Effector memory CD4-positive, alpha-beta T cell (primary cell): ENCODE data around the gene CADPS.

ENCODE experiments used
- DNase-seq, 3 donors: peaks; one replicate each; pipeline ENCODE4 v3.0.0-alpha.2; 2020
- H3K27ac ChIP-seq: 2 replicates; pipeline ENCODE4 v1.7.0; 2013; ENCODE audit warnings: mild to moderate bottlenecking, low read length, moderate library complexity; ENCODE audit not compliant: insufficient read depth, poor library complexity, severe bottlenecking
- H3K27me3 ChIP-seq: replicated peaks from 2 replicates; pipeline ENCODE4 v1.7.0; 2013; ENCODE audit warnings: mild to moderate bottlenecking, low read length; ENCODE audit not compliant: insufficient read depth, control insufficient read depth, poor library complexity, severe bottlenecking
- H3K36me3 ChIP-seq: 2 replicates; pipeline ENCODE4 v1.7.0; 2013; ENCODE audit warnings: mild to moderate bottlenecking, low read length, moderate library complexity; ENCODE audit not compliant: control insufficient read depth, insufficient read depth
- H3K4me1 ChIP-seq: 2 replicates; pipeline ENCODE4 v1.7.0; 2013; ENCODE audit warnings: low read length, mild to moderate bottlenecking; ENCODE audit not compliant: control insufficient read depth, insufficient read depth, poor library complexity, severe bottlenecking
- H3K4me3 ChIP-seq: 2 replicates; pipeline ENCODE4 v1.7.0; 2013; ENCODE audit warnings: low read length, low read depth, mild to moderate bottlenecking; ENCODE audit not compliant: insufficient read depth, poor library complexity, severe bottlenecking
- H3K9me3 ChIP-seq: 2 replicates; pipeline ENCODE4 v1.7.0; 2013; ENCODE audit warnings: mild to moderate bottlenecking, low read length, moderate library complexity; ENCODE audit not compliant: control insufficient read depth

The CADPS gene

DNA sequence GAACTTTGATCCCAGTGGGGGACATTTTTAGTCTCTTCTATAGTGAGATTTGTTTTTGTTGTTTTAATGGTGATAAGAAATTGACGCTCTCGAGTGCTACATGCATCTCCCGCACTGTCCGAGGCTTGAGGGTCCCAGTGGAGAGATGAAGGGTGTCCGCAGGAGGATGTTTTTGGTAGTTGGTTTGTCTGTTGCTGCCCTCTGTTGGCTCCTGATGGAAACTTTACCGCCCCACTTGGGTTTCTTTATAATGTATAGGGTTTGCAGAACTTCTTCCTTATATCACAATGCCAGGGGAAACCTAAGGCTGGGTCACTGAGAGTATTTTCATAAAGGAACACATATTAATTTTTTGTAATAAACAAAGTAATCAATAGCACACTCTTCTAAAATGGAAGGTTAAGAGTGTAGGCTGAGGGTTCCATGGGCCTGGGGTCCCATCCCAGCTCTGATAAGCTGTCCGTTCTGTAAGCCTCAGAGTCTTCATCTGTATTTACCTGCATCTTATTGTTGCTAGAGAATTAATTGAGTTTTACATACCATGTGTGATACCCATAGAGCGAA lies 316.6 kb downstream of the CADPS start:
- no peak overlapping the region for H3K4me3 ChIP-seq
- no peaks in the 10 kb centered on the region for H3K9me3 ChIP-seq
- no peak overlapping the region for H3K27ac ChIP-seq
- H3K36me3 ChIP-seq, result no peaks in the 10 kb centered on the region
- DNase-seq, result no peak
- no peaks in the 10 kb centered on the region for H3K27me3 ChIP-seq
- H3K4me1 ChIP-seq, result no peaks in the 10 kb centered on the region

DNA sequence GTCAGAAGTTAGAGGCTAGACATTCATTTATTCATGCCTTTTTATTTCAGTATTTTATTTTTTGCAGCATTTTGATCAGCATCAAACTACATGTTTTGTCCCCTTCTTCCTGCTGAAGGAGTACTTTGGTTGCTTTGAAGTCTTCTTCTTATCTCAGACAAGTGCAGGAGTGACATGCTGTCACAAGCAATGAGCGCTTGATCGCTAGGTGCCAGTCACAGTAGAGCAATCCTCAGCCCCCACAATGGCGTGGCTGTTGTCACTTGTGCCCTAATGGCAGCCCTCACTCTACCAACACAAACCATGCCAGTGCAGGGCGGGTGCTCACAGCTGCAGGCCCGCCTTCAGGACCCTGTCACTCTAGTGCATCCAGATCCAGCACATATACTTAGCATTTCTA lies 317.2 kb downstream of the CADPS start:
- Histone ChIP-seq H3K4me1 (no peaks in the 10 kb centered on the region), H3K9me3 (no peaks in the 10 kb centered on the region), H3K4me3 (no peak overlapping the region), H3K36me3 (no peaks in the 10 kb centered on the region), H3K27me3 (no peaks in the 10 kb centered on the region), H3K27ac (no peak overlapping the region)
- DNase-seq, result no peak

DNA sequence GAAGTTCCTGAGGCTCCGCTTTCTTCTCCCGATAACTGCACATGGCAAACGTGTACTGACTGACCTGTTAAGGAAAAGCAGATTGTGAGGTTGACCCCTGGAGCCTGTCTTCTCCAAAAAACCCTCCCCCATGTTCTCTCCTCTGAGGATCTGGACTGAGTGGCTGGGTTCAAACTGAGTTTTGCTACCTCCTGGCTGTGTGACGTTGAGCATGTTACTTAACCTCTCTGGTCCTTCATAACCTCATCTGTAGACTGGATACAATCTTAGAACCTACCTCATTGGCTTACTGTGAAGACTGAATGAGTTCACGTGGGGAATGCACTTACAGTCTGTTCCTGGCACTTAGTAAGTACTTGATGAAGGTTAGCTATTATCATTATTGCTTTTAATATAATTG lies 317.8 kb downstream of the CADPS start:
- no peaks in the 10 kb centered on the region for H3K4me1 ChIP-seq
- no peak overlapping the region for H3K4me3 ChIP-seq
- no peak for DNase-seq
- H3K27ac ChIP-seq, result no peak overlapping the region
- no peaks in the 10 kb centered on the region for H3K27me3 ChIP-seq
- no peaks in the 10 kb centered on the region for H3K9me3 ChIP-seq
- no peaks in the 10 kb centered on the region for H3K36me3 ChIP-seq

DNA sequence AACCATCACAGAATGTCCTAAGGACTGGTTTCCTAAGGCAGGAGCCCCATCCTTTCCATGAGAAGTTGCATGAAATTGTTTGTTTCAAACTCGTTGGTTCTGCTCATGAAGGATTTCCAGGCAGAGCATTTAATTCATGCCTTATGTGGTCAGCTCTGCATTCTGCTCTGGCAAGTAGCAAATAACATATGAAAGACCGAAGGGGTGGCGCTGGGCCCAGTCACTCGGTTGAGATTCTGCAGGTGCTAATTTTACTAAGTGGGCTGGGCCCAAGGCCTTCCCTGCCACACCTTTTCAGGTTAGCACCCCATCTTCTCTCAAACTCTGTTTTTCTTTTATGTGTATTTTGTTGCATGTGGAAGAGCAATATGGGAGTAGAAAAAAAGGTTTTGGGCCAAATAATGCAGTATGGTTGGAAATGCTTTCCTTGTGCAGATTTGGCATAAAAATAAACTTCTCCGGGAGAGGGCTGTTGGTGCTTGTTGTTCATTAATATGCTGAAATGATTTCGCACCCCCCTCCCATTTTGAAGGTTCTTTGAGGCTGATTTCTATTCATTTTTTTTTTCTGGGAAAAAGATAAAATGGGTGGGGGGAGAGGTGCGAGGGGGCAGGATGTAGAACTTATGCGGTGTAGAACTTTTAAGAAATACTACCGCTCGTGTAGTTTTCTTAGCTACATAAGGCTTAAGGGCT lies 318.9 kb downstream of the CADPS start:
- no peaks in the 10 kb centered on the region for H3K27me3 ChIP-seq
- H3K27ac ChIP-seq, result no peak overlapping the region
- no peaks in the 10 kb centered on the region for H3K4me1 ChIP-seq
- no peaks in the 10 kb centered on the region for H3K9me3 ChIP-seq
- DNase-seq, result no peak
- H3K36me3 ChIP-seq, result no peaks in the 10 kb centered on the region
- H3K4me3 ChIP-seq, result no peak overlapping the region

DNA sequence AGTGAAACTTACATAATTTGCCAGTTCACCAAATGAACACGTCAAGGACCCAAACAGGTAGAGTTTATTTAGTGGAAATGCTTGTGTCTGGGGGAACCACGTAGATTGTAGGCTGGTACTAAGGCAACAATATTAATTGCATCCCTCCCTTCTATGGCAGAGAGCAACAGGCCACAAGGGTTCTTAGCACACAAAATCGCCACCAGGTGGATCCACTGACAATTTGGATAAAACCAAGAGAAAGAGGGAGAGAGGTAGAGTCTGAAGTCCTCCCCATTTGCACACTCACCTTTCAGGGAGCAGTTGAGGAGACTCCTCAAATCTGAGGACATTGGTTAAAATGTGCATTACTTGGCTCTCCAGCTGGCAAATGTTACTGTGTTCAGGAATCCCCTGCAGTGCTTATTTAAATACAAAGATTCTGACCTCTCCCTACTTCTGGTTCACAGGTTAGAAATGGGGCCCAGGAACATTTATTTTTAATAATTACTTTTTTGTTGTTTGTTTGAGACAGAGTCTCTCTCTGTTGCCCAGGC lies 320.9 kb downstream of the CADPS start:
- Histone ChIP-seq H3K4me3 (no peak overlapping the region), H3K27me3 (no peaks in the 10 kb centered on the region), H3K36me3 (no peaks in the 10 kb centered on the region), H3K27ac (no peak overlapping the region), H3K9me3 (no peaks in the 10 kb centered on the region), H3K4me1 (no peaks in the 10 kb centered on the region)
- DNase-seq, result no peak

DNA sequence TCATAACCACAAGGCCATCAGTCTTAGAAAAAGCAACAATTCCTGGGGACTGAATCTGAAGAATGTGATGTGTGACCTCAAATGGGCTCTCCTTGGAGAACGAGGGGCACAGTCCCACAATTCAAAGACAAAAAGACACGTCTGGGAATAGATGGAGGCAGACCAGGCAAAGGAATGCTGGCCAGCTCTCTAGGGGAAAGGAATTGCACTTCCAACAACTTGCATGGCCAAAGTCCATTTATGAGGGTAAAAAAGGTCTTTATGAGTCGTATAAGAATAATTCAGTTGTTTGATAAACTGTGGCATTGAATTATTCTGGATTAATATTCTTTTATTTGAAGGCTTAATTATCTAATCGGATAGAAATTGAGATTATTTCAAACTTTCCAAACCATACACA lies 321.4 kb downstream of the CADPS start:
- H3K27ac ChIP-seq, result no peak overlapping the region
- DNase-seq, result no peak
- H3K4me1 ChIP-seq, result no peaks in the 10 kb centered on the region
- no peaks in the 10 kb centered on the region for H3K9me3 ChIP-seq
- H3K4me3 ChIP-seq, result no peak overlapping the region
- no peaks in the 10 kb centered on the region for H3K36me3 ChIP-seq
- H3K27me3 ChIP-seq, result no peaks in the 10 kb centered on the region

DNA sequence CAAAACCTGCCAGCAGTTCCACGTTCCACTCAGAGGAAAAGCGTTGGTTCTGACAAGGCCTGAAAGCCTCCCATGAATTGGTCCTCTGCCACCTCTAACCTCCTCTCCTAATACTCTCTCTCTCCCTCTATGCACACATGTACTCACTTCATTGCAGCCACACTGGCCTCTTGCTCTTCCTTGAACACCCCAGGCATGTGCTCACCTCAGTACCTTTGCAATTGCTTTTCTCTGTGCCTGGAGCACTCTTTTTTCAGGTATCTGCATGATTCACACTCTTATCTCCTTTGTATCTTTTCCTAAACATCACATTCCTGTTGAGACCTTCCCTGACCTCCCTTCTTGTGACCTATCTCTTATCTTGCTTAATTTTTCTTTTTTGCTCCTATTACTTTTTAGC lies 323.7 kb downstream of the CADPS start:
- Histone ChIP-seq H3K4me3 (no peak overlapping the region), H3K27me3 (no peaks in the 10 kb centered on the region), H3K9me3 (no peaks in the 10 kb centered on the region), H3K36me3 (no peaks in the 10 kb centered on the region), H3K4me1 (no peaks in the 10 kb centered on the region), H3K27ac (no peak overlapping the region)
- DNase-seq, result no peak

DNA sequence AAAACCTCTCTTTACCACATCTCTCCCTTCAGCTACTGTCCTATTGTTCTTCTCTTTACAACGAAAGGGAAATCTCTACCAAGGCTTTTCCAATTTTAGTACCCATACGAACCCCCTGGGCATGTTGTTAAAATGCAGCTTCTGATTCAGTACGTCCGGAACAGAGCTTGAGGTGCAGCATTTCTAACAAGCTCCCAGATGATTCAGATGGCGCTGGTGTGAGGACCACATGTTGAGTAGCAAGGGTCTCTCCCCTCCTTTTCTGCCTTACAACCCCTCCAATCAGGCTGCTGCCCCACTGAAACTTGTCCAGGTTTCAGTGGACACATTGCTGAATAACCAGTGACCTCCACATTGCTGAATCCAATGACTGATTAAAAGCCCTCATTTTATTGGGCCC lies 324.8 kb downstream of the CADPS start:
- Histone ChIP-seq H3K9me3 (no peaks in the 10 kb centered on the region), H3K4me1 (no peaks in the 10 kb centered on the region), H3K27ac (no peak overlapping the region), H3K4me3 (no peak overlapping the region), H3K36me3 (no peaks in the 10 kb centered on the region), H3K27me3 (no peaks in the 10 kb centered on the region)
- no peak for DNase-seq

DNA sequence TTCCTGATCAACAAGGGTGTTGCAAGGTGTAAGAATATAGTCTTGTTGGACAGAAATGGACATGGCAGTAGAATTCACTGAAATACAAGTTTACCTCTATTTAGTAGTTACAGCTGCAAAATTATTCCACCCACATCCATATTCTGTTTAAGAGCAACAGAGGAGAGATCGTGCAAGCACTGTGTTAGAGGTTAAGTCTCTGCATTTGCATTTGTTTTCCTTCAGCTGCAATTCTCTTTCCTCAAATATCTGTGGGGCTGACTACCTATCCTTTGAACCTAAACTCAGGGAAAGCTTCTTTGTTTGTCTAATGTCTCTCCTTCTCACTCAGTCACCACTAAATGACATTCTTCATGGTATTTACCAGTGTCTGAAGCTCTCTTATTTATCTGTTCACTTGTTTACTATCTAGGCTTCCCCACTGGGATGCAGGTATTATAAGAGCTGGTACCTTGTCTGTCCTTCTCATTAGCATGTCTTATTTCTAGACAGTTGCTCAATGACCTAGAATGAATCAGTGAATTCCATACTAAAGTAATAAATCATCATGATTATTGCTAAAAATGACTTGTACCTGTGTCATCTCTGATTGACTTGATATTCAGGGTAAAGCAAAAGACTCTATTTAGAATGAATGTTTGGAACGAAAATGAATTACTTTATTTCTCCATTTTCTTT lies 326.5 kb downstream of the CADPS start:
- no peak overlapping the region for H3K4me3 ChIP-seq
- H3K36me3 ChIP-seq, result no peaks in the 10 kb centered on the region
- H3K27ac ChIP-seq, result no peak overlapping the region
- no peaks in the 10 kb centered on the region for H3K4me1 ChIP-seq
- no peak for DNase-seq
- no peaks in the 10 kb centered on the region for H3K9me3 ChIP-seq
- no peaks in the 10 kb centered on the region for H3K27me3 ChIP-seq

DNA sequence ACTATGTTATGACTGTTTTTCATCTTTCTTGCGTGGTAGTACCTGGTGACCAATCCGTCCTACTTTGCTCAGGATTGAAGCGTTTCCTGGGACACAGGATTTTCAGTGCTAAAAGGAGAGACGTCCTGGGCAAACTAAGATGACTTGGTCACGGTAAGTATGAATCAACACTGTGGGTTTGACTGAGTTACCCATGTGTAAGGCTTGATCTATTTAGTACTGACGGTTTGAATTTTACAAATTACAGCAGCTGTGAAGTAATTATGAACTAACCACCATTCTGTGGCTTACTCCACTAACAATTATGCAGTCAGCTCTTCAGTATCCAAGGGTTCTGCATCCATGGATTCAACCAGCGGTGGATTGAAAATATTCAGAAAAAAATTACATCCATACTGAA lies 328.9 kb downstream of the CADPS start:
- H3K4me3 ChIP-seq, result no peak overlapping the region

More for the DNA sequence above, 328.9 kb downstream of the CADPS start:
- Histone ChIP-seq H3K27ac (no peak overlapping the region), H3K4me1 (no peaks in the 10 kb centered on the region), H3K9me3 (no peaks in the 10 kb centered on the region), H3K36me3 (no peaks in the 10 kb centered on the region), H3K27me3 (no peaks in the 10 kb centered on the region)
- no peak for DNase-seq
